Hippocampal formation (tissue), 2 donors: Measurements from ENCODE around the gene ARID1A.
"Not testable (repeated sequence)": the region's sequence is repeated elsewhere in the genome, so short reads cannot be mapped to it uniquely, and the experiment has no call there.

Experiments
- DNase-seq, 2 donors: peaks; one replicate each; lab custom pipeline; 2025; lab: John Stamatoyannopoulos, UW

Gene ARID1A

DNA sequence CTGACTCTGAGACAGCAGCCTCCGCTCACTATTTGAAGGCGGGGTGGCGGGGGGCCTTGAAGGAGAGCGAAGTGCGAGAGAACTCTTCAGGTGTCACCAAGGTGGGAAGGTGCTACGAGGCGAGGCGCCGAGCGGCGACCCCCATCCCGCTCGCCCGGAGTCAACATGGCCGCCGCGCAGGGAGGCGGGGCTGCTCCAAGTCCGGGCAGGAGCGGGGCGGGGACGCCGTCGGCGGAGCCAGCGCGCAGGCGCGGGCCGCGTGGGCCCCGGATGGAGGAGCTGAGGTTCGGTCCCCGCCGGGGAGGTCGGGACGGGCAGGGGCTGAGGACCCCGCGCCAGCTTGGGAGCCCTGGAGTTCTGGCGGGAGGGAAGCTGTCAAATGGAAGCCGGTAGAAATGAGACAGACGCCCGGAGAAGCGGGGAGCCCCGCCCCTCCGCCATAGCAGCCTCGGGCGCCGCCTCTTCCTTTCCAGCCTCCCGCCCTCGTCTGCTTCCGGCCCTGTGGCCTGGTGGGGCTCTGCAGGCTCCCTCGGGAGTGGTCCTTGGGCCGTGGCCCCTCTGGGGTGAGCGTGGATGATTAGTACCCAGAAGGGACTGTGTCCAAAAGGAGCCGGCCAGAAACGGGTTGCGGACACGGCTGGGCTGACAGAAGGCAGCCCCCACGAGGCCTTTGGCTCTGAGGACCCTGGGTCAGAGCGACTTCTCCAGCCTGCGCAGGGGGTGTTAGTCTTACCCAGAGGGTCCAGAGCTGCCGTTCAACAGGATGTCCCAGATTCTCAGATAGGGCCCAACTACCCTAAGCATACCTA lies 92.1 kb downstream of the ARID1A start, which contains the start of gene PIGV:
PIGV (plus strand) TSS at position 245 of the 809 bp plus-strand sequence. CDS start 2,866 bp downstream, outside the sequence.
- DNase-seq = peak; percentile 84 to 88

DNA sequence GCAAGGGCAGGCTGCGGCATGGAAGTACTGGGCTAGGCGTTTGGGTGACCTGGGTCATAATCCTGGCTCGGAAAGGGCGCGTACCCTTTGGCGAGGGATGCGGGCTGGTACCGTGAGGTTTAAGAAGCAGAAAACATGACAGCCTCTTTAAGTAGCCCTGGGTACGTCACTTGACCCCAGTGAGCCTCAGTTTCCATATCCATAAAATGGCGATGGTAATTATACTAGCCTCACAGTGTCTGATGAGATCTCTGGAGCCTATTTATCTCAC lies 92.6 kb downstream of the ARID1A start:
- DNase-seq = no peak

DNA sequence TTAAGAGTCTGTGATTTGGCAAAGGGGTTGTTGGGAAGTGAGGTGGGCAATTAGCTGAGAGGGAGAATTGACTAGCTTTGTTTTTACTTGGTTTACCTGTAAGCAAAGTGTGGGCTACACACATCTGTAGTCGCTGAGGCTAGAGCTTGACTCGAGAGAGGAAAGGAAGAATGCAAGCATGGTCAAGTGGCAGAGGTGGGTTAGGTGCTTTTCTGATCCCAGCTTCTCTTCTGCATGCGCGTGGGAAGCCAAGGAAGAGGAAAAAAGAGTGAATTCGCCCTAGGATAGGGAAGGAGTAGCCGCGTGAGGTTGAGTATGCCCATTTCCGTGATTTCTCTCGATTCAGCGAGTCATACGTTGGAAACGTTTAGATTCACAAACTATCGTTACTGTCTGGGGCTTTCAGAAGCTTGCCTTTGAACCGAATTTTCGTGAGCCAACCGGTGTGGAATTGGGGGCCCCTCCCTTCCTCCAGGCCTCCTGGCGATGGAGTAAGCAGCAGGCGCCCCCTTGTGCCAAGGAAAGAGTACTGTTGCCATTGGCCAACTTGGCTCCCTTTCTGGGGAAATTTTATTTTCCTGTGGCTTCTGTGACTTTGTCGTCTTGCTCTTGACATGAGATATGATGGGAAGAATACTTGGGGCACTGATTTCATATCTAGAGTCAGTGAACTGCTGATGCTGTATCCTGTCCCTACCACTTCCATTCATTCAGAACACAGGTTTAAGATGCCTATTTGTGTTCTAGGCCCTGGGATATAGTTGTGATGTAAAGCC lies 93.2 kb downstream of the ARID1A start:
- peak; percentile 82 to 90 for DNase-seq

DNA sequence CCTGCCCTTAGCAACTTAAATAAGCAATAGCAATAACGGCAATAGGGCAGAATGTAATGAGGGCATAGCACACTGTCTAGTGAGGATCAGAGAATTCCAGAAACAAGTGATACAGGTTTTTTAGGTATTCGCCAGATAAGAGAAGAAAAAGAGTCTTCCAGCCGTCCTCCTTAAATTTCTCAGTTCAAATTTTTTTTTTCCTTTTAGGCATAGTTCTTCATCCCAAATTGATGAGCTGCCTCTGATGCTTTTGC lies 93.7 kb downstream of the ARID1A start:
- no peak for DNase-seq

DNA sequence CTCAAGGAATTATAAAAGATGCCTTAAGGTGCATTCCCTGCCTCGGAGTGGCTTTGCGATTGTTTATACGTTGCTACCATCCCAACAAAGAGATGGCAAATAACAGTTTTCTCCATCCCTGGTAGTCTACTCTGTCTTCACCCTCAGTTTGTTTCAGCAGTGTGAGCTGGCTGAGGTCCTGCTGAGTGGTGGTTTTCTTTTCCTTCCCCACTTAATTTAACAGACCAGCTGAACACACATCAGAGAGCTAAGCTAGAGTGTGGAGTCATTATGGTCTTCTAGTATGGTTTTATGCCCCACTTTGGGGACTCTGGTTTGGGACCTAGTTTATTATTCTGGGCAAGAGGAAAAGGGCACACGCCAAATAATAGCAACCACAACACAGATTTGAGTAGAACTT lies 94.1 kb downstream of the ARID1A start:
- DNase-seq = no peak

DNA sequence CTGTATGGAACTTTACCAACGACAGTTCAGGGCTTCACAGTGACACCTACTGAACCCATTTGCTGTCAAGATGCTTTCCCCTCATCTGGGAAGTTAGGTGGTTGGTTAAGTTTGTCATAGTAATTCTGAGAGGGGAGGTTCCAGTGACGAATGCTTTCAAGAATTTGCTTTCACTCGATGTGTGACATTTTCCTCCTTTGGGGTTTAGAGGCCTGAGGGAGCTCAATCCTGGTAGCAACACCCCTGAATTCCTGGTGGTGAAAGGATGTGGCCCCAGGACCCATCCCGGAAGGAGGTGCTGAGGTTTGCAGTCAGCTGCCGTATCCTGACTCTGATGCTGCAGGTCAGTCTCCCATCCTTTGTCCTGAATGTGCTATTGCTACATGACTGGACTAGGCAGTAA lies 94.7 kb downstream of the ARID1A start:
- no peak for DNase-seq

DNA sequence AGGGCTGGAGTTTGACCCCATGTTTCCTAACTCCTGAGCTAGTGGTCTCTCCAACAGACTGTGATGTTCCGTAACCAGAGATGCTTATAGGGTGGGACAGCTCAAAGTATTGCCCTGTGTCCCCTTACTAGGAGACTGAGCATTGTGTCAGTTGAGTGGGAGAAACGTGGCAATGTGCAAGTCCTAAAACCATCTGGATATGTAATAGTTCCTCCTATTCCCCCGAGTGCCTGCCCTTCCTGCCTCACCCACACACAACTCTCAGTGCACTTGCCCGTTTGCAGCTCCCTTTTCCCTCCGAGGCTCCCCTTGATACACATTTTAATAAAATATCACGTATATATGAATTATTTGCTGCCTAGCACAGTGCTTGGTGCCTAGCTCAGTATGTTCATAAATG lies 95.3 kb downstream of the ARID1A start:
- no peak for DNase-seq

DNA sequence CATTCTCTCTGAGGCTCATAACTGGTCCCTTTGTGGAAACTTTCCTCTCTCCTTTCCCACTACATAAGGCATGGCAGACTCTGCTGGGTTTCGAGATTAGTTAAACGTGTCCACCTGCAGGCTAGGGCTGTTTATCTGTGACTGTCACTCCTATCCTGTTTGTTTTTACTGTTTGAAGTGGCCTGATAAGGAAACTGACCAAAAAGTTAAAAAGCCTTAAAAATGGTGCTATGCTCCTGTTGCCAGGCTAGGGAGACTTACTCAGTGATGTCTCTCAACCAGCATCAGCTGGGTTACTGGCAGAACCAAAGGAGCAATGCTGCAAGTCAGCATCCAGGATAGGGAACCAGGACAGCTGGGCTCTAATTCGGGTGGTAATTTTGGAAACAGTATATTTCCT lies 95.8 kb downstream of the ARID1A start:
- DNase-seq = no peak

DNA sequence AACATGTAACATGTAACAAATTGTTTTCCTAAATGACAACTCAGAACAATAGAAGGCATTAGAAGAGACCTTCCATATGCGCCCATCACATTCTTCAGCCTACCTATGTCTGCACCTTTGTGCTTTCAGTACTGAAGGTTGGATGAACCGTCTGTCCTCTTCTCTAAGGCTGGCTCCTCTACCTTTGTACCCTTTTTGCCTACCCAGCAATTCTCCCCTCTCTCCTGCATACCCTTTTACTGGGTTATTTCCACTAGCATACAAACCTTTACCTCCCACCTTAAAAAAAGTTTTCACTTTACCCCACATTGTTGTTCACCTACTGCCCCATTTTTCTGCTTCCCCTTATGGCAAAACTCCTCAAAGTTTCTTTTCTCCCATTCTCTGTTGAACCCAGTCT lies 97.1 kb downstream of the ARID1A start:
- DNase-seq = no peak

DNA sequence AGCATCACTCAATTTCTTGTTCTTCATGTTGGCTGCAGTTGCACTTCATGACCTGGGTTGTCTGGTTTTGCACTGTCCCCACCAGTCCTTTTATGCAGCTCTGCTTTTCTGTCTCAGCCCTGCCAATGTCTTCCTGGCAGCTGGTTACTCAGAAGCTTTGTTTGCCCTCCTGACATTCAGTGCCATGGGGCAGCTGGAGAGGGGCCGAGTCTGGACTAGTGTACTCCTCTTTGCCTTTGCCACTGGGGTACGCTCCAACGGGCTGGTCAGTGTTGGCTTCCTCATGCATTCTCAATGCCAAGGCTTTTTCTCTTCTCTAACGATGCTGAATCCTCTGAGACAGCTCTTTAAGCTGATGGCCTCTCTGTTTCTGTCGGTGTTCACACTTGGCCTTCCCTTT lies 98.6 kb downstream of the ARID1A start:
- no peak for DNase-seq

DNA sequence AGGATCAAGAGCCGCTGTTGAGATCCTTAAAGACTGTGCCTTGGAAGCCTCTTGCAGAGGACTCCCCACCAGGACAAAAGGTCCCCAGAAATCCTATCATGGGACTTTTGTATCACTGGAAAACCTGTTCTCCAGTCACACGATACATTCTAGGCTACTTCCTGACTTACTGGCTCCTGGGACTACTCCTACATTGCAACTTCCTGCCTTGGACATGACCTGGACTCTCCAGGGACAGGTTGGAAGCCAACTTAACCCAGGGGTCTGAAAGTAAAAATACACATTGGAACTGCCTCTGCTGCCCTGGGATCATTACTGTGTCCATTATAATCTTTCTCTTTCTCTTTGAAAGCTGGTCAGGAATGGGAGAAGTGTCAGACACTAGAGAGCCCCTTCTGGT lies 101.8 kb downstream of the ARID1A start:
- no peak for DNase-seq

DNA sequence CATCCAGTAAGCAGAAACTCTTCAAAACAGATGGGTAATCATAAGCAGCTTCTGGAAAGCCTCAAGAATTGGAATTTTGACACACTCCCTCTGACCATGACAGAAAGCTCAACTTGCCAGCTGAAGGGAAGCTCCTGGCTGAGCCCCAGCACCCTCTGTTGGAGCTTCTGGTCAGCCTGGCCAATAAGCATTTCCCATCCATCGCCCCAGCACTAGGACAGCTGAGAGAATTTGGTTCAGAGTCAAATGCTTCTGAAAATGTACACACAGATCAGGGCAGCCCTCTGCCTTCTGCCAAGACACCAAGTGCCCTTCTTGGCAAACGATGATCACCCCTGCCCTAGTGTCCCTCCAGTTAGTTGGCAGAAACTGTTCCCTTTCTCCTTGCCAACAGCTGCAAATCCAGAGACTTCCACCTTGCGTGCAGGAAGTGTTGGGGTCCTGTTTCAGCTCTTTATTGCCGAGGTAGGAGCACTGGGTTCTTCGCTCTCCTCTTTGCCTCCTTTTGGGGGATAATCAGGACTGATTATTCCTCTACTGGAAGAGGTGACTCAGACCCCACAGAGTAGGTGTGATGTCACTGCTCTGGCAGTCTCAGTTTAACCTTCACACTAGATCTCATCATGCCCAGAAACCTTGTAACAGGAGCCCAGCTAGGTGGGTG lies 103.8 kb downstream of the ARID1A start:
- DNase-seq = peak; percentile 47 to 61

DNA sequence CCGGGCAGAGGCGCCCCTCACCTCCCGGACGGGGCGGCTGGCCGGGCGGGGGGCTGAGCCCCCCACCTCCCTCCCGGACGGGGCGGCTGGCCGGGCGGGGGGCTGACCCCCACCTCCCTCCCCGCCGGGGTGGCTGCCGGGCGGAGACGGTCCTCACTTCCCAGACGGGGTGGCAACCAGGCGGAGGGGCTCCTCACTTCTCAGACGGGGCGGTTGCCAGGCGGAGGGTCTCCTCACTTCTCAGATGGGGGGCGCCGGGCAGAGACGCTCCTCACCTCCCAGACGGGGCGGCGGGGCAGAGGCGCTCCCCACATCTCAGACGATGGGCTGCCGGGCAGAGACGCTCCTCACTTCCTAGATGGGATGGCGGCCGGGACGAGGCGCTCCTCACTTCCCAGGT lies 108.1 kb downstream of the ARID1A start:
- DNase-seq = not testable (repeated sequence)

DNA sequence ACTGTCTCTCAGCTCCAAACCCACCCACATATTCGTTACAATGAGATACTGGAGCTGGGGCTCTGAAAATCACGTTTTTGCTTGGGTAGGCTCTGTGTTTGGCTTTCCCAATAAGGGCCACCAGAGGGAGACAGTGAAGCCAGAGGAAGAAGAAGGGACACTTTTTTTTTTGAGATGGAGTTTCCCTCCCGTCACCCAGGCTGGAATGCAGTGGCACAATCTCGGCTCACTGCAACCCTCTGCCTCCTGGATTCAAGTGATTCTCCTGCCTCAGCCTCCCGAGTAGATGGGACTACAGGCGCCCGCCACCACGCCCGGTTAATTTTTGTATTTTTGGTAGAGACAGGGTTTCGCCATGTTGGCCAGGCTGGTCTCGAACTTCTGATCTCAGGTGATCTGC lies 114.3 kb downstream of the ARID1A start:
- peak; percentile 27 to 50 for DNase-seq

DNA sequence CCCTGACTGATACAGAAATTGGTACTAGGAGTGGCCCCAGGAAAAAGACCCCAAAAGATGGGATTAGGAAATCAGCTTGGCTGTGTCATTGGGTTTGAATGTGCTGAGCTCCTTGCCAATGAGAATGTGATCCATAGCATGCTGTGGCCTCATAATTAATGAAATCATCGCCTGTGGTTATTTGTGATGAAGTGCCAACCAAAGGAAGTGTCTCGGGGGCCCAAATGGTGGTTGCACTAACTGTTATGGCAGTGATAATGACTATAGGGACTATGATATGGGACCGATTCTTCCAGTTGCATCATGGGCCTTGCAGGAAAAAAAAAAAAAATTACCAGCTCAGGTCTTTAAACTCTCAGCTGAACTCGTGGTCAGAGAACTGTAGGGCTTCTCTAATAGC lies 115.2 kb downstream of the ARID1A start:
- DNase-seq = no peak

DNA sequence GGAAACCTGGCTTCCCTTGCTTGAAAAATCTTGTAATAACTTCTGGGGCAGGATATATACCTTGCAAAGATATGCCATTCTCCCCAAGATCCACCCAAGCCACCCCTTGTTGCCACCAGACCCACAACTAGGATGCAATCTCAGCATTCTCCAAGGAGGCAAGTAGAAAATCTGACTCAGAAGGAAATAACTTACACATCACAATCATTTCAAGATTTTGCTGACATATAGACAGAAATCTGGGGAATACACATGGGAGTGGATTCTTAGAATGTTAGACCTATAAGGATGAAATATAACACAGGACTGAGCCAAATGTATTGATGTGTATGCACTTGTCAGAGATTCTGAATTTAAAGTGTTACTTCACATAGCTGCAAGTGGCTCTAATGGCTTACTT lies 115.9 kb downstream of the ARID1A start:
- DNase-seq = no peak

DNA sequence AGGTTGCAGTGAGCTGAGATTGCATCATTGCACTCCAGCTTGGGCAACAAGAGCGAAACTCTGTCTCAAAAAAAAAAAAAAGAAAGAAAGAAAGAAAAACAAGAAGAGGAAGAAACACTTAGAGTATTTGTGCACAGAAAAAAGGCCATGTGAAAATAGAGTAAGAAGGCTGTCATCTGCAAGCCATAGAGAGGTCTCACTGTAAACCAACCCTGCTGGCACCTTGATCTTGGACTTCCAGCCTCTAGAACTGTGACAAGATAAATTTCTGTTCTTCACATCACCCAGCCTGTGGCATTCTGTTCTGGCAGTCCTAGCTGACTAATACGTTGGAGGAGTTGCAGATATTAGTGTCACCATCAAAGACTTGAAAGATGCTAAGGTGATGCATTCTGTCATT lies 118.6 kb downstream of the ARID1A start:
- DNase-seq = no peak

DNA sequence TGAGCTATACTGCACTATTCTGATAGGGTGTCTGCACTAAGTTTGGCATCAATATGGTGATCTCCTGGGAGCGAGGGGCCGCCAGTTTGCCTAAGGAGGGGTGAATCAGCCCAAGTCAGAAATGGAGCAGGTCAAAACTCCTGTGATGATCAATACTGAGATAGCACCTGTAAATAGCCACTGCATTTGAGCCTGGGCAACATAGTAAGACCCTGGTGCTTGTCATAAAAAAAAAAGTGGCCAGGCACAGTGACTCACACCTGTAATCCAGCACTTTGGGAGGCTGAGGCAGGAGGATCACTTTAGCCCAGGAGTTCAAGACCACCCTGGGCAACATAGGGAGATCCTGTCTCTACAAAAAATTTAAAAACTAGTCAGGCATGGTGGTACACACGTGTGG lies 119.1 kb downstream of the ARID1A start:
- DNase-seq = no peak

DNA sequence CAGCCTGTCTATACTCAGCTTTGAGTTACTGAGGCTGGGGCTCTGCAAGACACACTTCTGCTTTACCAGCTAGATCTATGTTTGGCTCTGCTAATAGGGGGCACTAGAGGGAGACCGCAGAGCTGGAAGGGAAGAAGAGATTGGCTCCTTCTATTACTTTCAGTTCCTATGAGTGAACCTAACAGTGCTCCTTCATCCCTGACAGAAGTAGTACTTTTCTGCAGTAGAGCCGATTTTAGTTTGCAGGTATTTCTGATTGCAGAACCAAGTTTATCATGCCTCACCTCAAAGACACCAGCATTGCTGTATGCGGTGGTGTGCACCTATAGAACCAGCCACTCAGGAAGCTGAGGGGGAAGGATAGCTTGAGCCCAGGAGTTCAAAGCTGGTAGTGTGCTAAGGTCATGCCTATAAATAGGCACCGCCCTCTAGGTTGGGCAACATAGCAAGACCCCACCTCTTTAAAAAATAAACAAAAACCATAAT lies 125.0 kb downstream of the ARID1A start:
- DNase-seq = no peak

DNA sequence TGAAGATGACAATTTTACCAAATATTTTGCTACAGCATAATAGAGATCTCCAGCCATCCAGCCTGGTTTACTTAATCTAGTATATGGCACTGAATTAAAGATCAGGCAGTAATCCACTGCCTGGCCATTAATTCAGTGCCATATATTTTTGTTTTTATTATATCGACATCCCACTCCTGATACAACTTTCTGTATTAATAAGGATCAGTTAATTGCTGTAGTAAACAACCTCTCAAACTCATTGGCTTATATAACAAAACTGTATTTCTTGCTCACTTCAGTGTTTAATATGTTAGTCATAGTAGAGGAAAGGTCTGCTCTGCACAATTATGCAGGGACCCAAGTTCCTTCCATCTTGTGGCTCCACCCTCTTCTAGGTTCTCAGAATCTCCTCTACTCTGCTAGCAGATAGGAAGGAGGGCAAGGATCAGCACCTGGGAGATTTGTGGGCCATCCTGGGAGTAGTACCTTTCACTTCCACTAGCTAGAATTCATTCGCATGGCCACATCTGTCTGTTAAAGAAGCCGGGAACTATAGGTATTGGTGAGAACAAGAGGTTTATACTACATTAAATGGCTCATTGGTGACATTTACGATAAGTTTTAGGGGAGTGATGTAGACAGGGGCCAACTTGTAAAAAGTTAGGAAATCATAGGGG lies 127.1 kb downstream of the ARID1A start:
- DNase-seq = no peak

DNA sequence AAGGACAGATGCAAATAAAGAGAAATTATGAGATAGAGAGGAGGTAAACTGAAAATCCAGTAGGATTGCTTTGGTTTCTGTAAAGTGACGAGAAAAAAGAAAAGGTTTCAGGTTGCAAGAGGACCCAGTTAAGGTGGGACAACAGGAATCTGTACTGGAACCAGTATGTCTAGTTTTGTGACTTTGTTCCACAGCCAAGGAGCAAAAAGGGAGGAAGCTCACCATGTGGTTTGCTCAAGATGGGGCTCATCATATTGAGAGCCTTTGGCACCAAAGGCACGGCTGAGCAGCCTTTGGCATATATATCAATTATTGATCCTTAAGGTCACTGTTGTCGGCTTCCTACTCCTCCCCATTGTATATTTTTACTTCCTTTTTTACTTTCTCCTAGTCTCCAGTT lies 128.9 kb downstream of the ARID1A start:
- DNase-seq = no peak

DNA sequence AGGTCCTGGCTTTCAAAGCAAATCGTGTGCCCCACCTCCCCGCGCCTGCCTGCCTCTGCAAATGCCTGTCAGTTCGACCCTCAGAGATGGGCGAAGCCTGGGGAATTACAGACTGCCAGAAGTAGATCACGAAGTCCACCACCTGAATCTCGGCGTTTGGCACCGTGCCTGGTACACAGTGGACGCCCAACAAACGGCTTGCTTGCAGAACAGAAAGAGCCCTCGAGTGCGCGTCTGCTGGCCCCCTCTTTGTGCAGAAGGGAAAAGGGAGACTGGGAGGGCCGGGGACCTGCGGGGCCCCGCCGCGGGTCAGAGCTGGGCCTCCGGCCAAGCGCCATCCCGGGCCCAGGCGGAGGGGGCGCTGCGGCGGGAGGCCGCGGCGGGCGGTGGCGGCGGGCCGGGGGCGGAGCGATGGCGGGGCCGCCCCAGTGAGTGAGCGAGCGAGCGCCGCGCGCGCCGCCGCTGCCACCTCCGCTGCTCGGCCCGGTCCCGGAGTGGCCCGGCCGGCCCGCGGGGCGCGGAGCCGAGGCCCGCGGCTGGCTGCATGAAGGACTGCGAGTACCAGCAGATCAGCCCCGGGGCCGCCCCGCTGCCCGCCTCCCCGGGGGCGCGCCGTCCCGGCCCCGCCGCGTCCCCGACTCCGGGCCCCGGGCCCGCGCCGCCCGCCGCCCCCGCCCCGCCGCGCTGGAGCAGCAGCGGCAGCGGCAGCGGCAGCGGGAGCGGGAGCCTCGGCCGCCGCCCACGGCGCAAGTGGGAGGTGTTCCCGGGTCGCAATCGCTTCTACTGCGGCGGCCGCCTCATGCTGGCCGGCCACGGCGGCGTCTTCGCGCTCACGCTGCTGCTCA lies 130.7 kb downstream of the ARID1A start, which contains the start of gene ZDHHC18:
ZDHHC18 (plus strand) TSS at position 428 of the 845 bp plus-strand sequence; CDS start at position 545, 117 bp downstream.
- DNase-seq = peak; percentile 27 to 32
